Loucy (cell line): Measurements from ENCODE around the gene NAT14.

Experiments used
- H2AFZ ChIP-seq: fragments of 200-600 bp; sonication (generic); 2 replicates; pipeline ENCODE4 v1.6.0; 2016; ENCODE audit warnings: antibody characterized with exemption, mild to moderate bottlenecking, low read length, moderate library complexity
- H3F3A ChIP-seq: fragments of 200-600 bp; 2 replicates; pipeline ENCODE4 v1.6.0; 2016; ENCODE audit warnings: antibody characterized with exemption, low read depth, mild to moderate bottlenecking
- H3K27me3 ChIP-seq: fragments of 200-600 bp; sonication (generic); 2 replicates; pipeline ENCODE4 v1.6.1; 2014; ENCODE audit warnings: low read length, mild to moderate bottlenecking; ENCODE audit not compliant: insufficient read depth, poor library complexity, severe bottlenecking
- H3K36me3 ChIP-seq: fragments of 200-600 bp; sonication (generic); 2 replicates; pipeline ENCODE4 v1.6.1; 2016; ENCODE audit warnings: low read length; ENCODE audit not compliant: insufficient read depth
- H3K4me1 ChIP-seq: fragments of 200-600 bp; sonication (generic); 2 replicates; pipeline ENCODE4 v1.5.1; 2014; ENCODE audit warnings: low read length, mild to moderate bottlenecking; ENCODE audit not compliant: insufficient read depth, poor library complexity, severe bottlenecking
- H3K4me2 ChIP-seq: fragments of 200-600 bp; sonication (generic); 2 replicates; pipeline ENCODE4 v1.6.0; 2014; ENCODE audit warnings: antibody characterized with exemption, low read length, low read depth, mild to moderate bottlenecking; ENCODE audit not compliant: poor library complexity, severe bottlenecking
- H3K4me3 ChIP-seq: fragments of 200-600 bp; sonication (generic); 2 replicates; pipeline ENCODE4 v1.5.1; 2014; ENCODE audit warnings: low read length, mild to moderate bottlenecking, mixed read lengths; ENCODE audit not compliant: poor library complexity, severe bottlenecking
- H3K79me2 ChIP-seq: fragments of 200-600 bp; sonication (generic); 2 replicates; pipeline ENCODE4 v1.6.1; 2014; ENCODE audit warnings: low read length; ENCODE audit not compliant: insufficient read depth
- H3K9ac ChIP-seq: fragments of 200-600 bp; sonication (generic); 2 replicates; pipeline ENCODE4 v1.6.0; 2014; ENCODE audit warnings: mild to moderate bottlenecking, low read depth, low read length, moderate library complexity; ENCODE audit not compliant: poor library complexity, severe bottlenecking
- H3K9me2 ChIP-seq: fragments of 200-600 bp; sonication (generic); replicated peaks from 2 replicates; pipeline ENCODE4 v1.6.1; 2016; ENCODE audit warnings: low read depth, low read length, mixed read lengths
- H3K9me3 ChIP-seq: fragments of 200-600 bp; sonication (generic); 2 replicates; pipeline ENCODE4 v1.6.1; 2014; ENCODE audit warnings: mild to moderate bottlenecking, antibody characterized with exemption, low read length, low read depth; ENCODE audit not compliant: insufficient read depth
- H4K20me1 ChIP-seq: fragments of 200-600 bp; sonication (generic); 2 replicates; pipeline ENCODE4 v1.6.0; 2014; ENCODE audit warnings: antibody characterized with exemption, low read length, mild to moderate bottlenecking; ENCODE audit not compliant: insufficient read depth, poor library complexity, severe bottlenecking
- EZH2phosphoT487 ChIP-seq: fragments of 200-600 bp; IDR thresholded peaks from 2 replicates; pipeline ENCODE4 v1.6.1; 2018; ENCODE audit warnings: antibody characterized with exemption, mild to moderate bottlenecking, moderate library complexity, borderline replicate concordance
- TF ChIP-seq, protein P1 (sequence below): fragments of 200-600 bp; sonication (generic); conservative IDR thresholded peaks from 2 replicates; pipeline ENCODE4 v1.5.1; 2014; ENCODE audit warnings: mild to moderate bottlenecking, antibody characterized with exemption, low read length

The NAT14 gene

DNA sequence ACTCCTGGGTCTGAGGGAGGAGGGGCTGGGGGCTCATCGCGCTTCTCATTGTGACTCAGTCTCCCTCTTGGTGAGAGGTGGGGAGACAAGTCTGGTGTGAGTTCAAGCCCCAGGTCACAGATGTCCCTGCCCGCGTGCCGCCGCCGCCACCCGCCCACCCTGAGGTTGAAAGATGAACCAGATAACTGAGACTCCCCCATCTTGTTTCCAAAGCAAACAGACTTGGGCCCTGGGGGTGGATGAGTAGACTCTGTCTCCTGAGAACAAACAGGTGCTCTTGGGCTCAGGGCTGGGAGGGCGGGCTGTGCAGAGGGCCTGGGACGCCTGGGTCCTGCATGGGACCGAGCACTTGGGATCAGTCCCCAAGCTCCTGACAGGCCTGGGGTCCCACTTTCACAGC, 51.4 kb downstream of the NAT14 start:
- H2AFZ ChIP-seq, result no peak overlapping the region

More for the DNA sequence above, 51.4 kb downstream of the NAT14 start:
- Histone ChIP-seq H3F3A (no peaks in the 10 kb centered on the region), H3K27me3 (no peaks in the 10 kb centered on the region), H3K9me2 (no peaks in the 10 kb centered on the region), H3K4me1 (no peaks in the 10 kb centered on the region), H3K9me3 (no peaks in the 10 kb centered on the region), H3K4me3 (no peak overlapping the region), H3K9ac (no peak overlapping the region), H3K79me2 (no peaks in the 10 kb centered on the region), H3K36me3 (no peaks in the 10 kb centered on the region), H4K20me1 (no peaks in the 10 kb centered on the region), H3K4me2 (no peak overlapping the region)
- TF ChIP-seq, protein P1, sequence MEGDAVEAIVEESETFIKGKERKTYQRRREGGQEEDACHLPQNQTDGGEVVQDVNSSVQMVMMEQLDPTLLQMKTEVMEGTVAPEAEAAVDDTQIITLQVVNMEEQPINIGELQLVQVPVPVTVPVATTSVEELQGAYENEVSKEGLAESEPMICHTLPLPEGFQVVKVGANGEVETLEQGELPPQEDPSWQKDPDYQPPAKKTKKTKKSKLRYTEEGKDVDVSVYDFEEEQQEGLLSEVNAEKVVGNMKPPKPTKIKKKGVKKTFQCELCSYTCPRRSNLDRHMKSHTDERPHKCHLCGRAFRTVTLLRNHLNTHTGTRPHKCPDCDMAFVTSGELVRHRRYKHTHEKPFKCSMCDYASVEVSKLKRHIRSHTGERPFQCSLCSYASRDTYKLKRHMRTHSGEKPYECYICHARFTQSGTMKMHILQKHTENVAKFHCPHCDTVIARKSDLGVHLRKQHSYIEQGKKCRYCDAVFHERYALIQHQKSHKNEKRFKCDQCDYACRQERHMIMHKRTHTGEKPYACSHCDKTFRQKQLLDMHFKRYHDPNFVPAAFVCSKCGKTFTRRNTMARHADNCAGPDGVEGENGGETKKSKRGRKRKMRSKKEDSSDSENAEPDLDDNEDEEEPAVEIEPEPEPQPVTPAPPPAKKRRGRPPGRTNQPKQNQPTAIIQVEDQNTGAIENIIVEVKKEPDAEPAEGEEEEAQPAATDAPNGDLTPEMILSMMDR, result no peak
- no peak for TF ChIP-seq EZH2phosphoT487
